ENCODE data around the gene WDR5. TPM values are rescaled to one million over a fixed set of nuclear protein-coding genes. Genes with fewer than 3 reads are reported as not detected.

Gene WDR5
- total and polyA plus RNA-seq, 12 donors, result 14.0 to 22.5 (median 17.8) TPM

DNA sequence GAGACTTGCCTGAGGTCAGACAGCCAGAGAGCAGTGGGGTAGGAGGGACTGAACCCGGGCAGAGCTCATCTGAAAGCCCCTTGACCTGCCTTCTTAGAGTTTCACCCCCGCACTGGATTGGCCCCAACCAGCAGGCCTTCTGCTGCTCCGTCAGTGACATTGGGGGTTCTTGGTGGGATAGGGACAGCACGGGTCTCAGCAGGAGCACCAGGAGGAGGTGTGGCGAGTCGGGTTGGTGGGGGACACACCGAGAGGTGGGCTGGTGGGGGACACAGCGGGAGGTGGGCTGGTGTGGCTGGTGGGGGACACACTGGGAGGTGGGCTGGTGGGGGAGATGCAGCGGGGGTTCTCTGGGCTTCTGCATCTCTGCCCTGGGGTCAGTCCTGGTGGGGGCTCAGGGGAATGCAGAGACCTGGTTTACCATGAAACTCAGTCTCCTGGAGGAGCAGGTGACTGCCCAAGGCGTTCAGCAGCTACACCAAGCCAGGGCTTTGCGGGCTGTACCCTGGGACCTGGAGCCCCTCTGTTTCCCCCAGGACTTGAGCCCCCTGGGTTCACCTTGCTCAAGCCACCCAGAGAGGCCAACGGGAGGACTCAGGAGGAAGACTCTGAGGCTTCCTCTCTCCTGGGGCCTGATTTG lies 56.5 kb downstream of the WDR5 start:
- Histone ChIP-seq H3K27ac (no peak overlapping the region), H3K4me3 (no peak overlapping the region), H3K4me1 (peaks cover 0 to 23% (median 9%) of the 10 kb centered on the region in 9 donors), H3K36me3 (no peaks in the 10 kb centered on the region), H3K9me3 (no peaks in the 10 kb centered on the region), H3K27me3 (peaks cover 0 to 19% (median 0%) of the 10 kb centered on the region in 7 donors)
- TF ChIP-seq, protein P1, sequence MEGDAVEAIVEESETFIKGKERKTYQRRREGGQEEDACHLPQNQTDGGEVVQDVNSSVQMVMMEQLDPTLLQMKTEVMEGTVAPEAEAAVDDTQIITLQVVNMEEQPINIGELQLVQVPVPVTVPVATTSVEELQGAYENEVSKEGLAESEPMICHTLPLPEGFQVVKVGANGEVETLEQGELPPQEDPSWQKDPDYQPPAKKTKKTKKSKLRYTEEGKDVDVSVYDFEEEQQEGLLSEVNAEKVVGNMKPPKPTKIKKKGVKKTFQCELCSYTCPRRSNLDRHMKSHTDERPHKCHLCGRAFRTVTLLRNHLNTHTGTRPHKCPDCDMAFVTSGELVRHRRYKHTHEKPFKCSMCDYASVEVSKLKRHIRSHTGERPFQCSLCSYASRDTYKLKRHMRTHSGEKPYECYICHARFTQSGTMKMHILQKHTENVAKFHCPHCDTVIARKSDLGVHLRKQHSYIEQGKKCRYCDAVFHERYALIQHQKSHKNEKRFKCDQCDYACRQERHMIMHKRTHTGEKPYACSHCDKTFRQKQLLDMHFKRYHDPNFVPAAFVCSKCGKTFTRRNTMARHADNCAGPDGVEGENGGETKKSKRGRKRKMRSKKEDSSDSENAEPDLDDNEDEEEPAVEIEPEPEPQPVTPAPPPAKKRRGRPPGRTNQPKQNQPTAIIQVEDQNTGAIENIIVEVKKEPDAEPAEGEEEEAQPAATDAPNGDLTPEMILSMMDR (IDR thresholded peaks at IDR 0.05), result no peak
- no peak for ATAC-seq
- intact Hi-C loops (cut with DNase I), result no loop called here
- WGBS, 2 donors, result 91 to 94% methylated on average over 11 to 12 of the region's 12 CpGs
- DNase-seq, result no peak

DNA sequence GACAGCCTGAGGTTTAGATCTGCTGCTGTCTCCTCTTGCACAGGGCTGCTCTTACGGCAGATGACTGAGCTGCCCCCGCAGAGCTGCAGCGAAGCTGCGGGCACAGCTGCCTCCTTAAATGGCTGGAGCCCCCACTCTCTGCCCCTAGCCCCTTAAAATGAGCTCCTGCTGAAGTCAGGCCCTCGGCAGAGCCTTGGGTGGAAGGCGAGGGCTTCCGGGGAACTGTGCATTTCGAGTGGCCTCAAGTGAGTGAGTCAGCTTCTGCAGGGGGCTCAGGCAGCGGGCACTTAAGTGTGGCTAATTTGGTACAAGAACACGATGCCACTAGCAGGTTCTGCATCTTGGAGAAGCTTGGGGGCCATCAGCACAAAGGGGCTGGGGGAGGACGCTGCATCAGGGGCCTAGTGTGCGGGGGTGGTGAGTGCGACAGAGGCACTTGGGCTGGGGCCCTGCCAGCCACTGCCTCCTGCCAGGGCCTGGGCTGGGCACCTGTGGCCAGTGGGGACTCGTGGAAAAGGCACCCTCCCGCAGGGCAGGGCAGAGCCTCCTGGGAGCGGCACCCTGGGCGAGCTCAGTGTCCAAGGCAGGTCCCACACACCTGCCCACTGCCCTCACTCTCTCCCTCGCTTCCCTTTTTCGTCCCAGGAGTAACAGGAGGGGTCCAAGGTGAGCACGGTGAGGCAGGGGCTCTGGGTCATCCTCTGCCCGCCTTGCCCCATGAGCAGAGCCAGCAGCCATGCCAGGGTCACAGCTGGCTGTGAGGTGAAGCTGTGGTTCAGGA lies 57.3 kb downstream of the WDR5 start:
- TF ChIP-seq, protein P1 (IDR thresholded peaks at IDR 0.05), result no peak

DNA sequence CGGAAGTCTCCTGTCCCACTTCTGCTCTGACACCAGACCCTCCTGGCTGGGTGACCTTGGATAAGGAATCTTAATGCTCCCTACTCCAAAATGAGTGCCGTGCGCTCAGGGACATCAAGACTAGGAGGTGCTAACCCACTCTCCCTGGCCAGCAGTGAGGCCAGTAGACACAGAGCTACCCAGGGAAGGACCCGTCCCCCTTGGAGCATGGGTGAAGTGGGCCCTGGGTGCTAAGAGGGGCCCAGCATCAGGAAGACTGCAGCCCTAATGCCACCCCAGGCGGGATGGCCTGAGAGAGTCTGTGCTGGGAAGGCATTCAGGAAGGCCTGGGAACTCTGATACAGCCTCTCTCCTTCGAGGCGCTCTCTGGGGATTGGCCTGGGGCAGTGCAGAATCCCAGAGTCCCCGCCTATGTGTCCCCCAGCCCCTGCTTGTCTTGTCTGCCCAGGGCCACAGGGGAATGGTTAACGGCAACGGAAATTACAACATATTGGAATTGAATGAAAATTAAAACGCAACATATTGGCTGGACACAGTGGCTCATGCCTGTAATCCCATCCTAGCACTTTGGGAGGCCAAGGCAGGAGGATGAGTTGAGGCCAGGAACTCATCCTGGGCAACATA lies 58.1 kb downstream of the WDR5 start:
- Histone ChIP-seq H3K27me3 (peaks cover 0 to 7% (median 0%) of the 10 kb centered on the region in 7 donors), H3K27ac (no peak overlapping the region), H3K4me3 (no peak overlapping the region), H3K9me3 (no peaks in the 10 kb centered on the region), H3K4me1 (peaks cover 0 to 12% (median under 1%) of the 10 kb centered on the region in 9 donors), H3K36me3 (no peaks in the 10 kb centered on the region)
- no peak for DNase-seq
- intact Hi-C loops (cut with DNase I), result no loop called here
- no peak for ATAC-seq
- TF ChIP-seq, protein P1 (IDR thresholded peaks at IDR 0.05), result no peak
- WGBS, 2 donors, result 85 to 88% methylated on average over 11 of the region's 11 CpGs

More for the DNA sequence above, 57.3 kb downstream of the WDR5 start:
- WGBS, 2 donors, result 94 to 95% methylated on average over 21 of the region's 21 CpGs
- intact Hi-C loops (cut with DNase I), result no loop called here
- DNase-seq, result no peak
- ATAC-seq, result no peak
- no peak overlapping the region for H3K27ac ChIP-seq
- H3K4me1 ChIP-seq, result peaks cover 0 to 21% (median 9%) of the 10 kb centered on the region in 9 donors
- no peaks in the 10 kb centered on the region for H3K9me3 ChIP-seq
- H3K27me3 ChIP-seq, result peaks cover 0 to 16% (median 0%) of the 10 kb centered on the region in 7 donors
- H3K4me3 ChIP-seq, result no peak overlapping the region
- H3K36me3 ChIP-seq, result no peaks in the 10 kb centered on the region

DNA sequence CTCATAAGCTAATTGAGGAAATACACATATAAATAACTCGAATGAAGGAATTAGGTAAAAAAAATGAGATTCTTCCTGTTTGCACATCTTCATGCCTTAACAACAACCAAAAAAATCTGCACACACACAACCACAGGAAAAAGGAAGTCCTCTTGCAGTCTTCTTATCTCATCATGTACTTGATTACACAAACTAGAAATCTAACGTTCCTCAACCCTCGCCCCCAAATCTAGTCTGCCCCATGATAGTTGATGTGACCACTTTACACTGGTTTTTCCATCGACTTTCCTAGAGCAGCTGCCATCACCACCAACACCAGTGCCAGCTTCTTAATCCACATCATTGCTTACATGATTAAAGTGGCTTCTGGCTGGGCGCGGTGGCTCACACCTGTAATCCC lies 59.7 kb downstream of the WDR5 start:
- no peak overlapping the region for H3K4me3 ChIP-seq
- no peaks in the 10 kb centered on the region for H3K36me3 ChIP-seq
- TF ChIP-seq, protein P1 (IDR thresholded peaks at IDR 0.05), result no peak
- intact Hi-C loops (cut with DNase I), result no loop called here
- ATAC-seq (no peak), DNase-seq (no peak)
- H3K4me1 ChIP-seq, result peaks cover 0 to 12% (median 0%) of the 10 kb centered on the region in 9 donors
- H3K27me3 ChIP-seq, result no peaks in the 10 kb centered on the region
- 56 to 63% methylated on average over 6 of the region's 6 CpGs for WGBS, 2 donors
- peaks cover 0 to 5% (median 0%) of the 10 kb centered on the region in 11 donors for H3K9me3 ChIP-seq
- H3K27ac ChIP-seq, result no peak overlapping the region

All from heart right ventricle (tissue), 16 donors.